WTC11 (cell line): ENCODE measurements around the gene TSPO2. TPM values are rescaled to one million over a fixed set of nuclear protein-coding genes. Genes with fewer than 3 reads are reported as not detected.

Experiments
- ATAC-seq: fragments of 200-7000 bp; cut with Tn5 transposase; 2 replicates; pipeline ENCODE4 v1.10.0; 2021; ENCODE audit warnings: mild to moderate bottlenecking, moderate library complexity
- CTCF ChIA-PET: fragments of 300-600 bp; sonication (Branson Sonifier 250); formaldehyde crosslinking; loops from one replicate; lab custom pipeline; 2021; ENCODE audit warnings: antibody characterized with exemption; lab: Charles Lee
- POLR2A ChIA-PET: fragments of 350-600 bp; sonication (Branson Sonifier 250); formaldehyde crosslinking; loops from one replicate; lab custom pipeline; 2021; ENCODE audit warnings: antibody characterized with exemption; lab: Charles Lee
- DNase-seq: peaks from one replicate; pipeline ENCODE4 v3.0.0; 2021; ENCODE audit warnings: low spot score
- H3K27ac Mint-ChIP-seq: 2 replicates; pipeline ENCODE4 v1.8.0; 2021; ENCODE audit warnings: mixed read lengths
- H3K27me3 Mint-ChIP-seq: 2 replicates; pipeline ENCODE4 v1.8.0; 2021; ENCODE audit warnings: low read depth, mild to moderate bottlenecking, moderate library complexity, mixed read lengths
- H3K36me3 Mint-ChIP-seq: 2 replicates; pipeline ENCODE4 v1.8.0; 2021; ENCODE audit warnings: mixed read lengths
- H3K4me1 Mint-ChIP-seq: 2 replicates; pipeline ENCODE4 v1.8.0; 2022; ENCODE audit warnings: mixed read lengths
- H3K4me3 Mint-ChIP-seq: 2 replicates; pipeline ENCODE4 v1.8.0; 2021; ENCODE audit warnings: mild to moderate bottlenecking, moderate library complexity, mixed read lengths
- H3K9me3 Mint-ChIP-seq: 2 replicates; pipeline ENCODE4 v1.8.0; 2021; ENCODE audit warnings: mixed read lengths
- ATF1 ChIP-seq: sonication (generic); formaldehyde crosslinking; IDR thresholded peaks from 2 replicates; pipeline ENCODE4 v1.8.1; 2023; ENCODE audit warnings: mild to moderate bottlenecking, moderate library complexity, missing genetic modification reagents
- CBFB ChIP-seq: sonication (generic); formaldehyde crosslinking; IDR thresholded peaks from 2 replicates; pipeline ENCODE4 v1.8.1; 2022; ENCODE audit warnings: mild to moderate bottlenecking, low read depth, missing genetic modification reagents
- CREB1 ChIP-seq: sonication (generic); formaldehyde crosslinking; IDR thresholded peaks from 2 replicates; pipeline ENCODE4 v1.8.0; 2023; ENCODE audit warnings: mild to moderate bottlenecking, missing genetic modification reagents
- ELF4 ChIP-seq: sonication (generic); formaldehyde crosslinking; IDR thresholded peaks from 2 replicates; pipeline ENCODE4 v1.8.1; 2022; ENCODE audit warnings: low read depth, mild to moderate bottlenecking, moderate library complexity, missing genetic modification reagents
- ETV6 ChIP-seq: sonication (generic); formaldehyde crosslinking; IDR thresholded peaks from 2 replicates; pipeline ENCODE4 v1.8.1; 2022; ENCODE audit warnings: mild to moderate bottlenecking, missing genetic modification reagents
- FOXK1 ChIP-seq: sonication (generic); formaldehyde crosslinking; IDR thresholded peaks from 2 replicates; pipeline ENCODE4 v1.8.0; 2022; ENCODE audit warnings: mild to moderate bottlenecking, moderate library complexity, missing genetic modification reagents
- GABPB1 ChIP-seq: sonication (generic); formaldehyde crosslinking; IDR thresholded peaks from 2 replicates; pipeline ENCODE4 v1.8.1; 2023; ENCODE audit warnings: mild to moderate bottlenecking, missing genetic modification reagents
- JAZF1 ChIP-seq: fragments of 250-450 bp; sonication (Bioruptor Pico); IDR thresholded peaks from 2 replicates; pipeline ENCODE4 v1.9.0; 2021; ENCODE audit warnings: moderate library complexity, mild to moderate bottlenecking, inconsistent platforms
- JUN ChIP-seq: sonication (generic); formaldehyde crosslinking; IDR thresholded peaks from 2 replicates; pipeline ENCODE4 v1.8.0; 2023; ENCODE audit warnings: mild to moderate bottlenecking, missing genetic modification reagents
- NFYB ChIP-seq: sonication (generic); formaldehyde crosslinking; conservative IDR thresholded peaks from 2 replicates; pipeline ENCODE4 v1.8.0; 2022; ENCODE audit warnings: low read depth, missing genetic modification reagents
- NR3C1 ChIP-seq: sonication (generic); formaldehyde crosslinking; conservative IDR thresholded peaks from 2 replicates; pipeline ENCODE4 v1.8.1; 2023; ENCODE audit warnings: low read depth, mild to moderate bottlenecking, missing genetic modification reagents
- PRRX2 ChIP-seq: fragments of 250-450 bp; sonication (Bioruptor Pico); IDR thresholded peaks from 2 replicates; pipeline ENCODE4 v1.8.0; 2021; ENCODE audit warnings: mild to moderate bottlenecking
- SOX15 ChIP-seq: fragments of 250-450 bp; sonication (Bioruptor Pico); IDR thresholded peaks from 2 replicates; pipeline ENCODE4 v1.9.0; 2021; ENCODE audit warnings: mild to moderate bottlenecking
- TEAD1 ChIP-seq: sonication (generic); formaldehyde crosslinking; IDR thresholded peaks from 2 replicates; pipeline ENCODE4 v1.8.0; 2022; ENCODE audit warnings: mild to moderate bottlenecking, missing genetic modification reagents
- TP53 ChIP-seq: sonication (generic); formaldehyde crosslinking; IDR thresholded peaks from 2 replicates; pipeline ENCODE4 v1.8.1; 2023; ENCODE audit warnings: mild to moderate bottlenecking, missing genetic modification reagents
- ZBTB21 ChIP-seq: sonication (generic); formaldehyde crosslinking; IDR thresholded peaks from 2 replicates; pipeline ENCODE4 v1.8.1; 2023; ENCODE audit warnings: mild to moderate bottlenecking, missing genetic modification reagents, borderline replicate concordance
- ZNF219 ChIP-seq: sonication (generic); formaldehyde crosslinking; IDR thresholded peaks from 2 replicates; pipeline ENCODE4 v1.8.0; 2023; ENCODE audit warnings: missing genetic modification reagents, mild to moderate bottlenecking, borderline replicate concordance
- total RNA-seq: library from RNA; stranded (reverse); gene quantifications from 3 replicates; pipeline ENCODE4 v1.2.3, GENCODE V29; 2021
- TF ChIP-seq, protein P1 (sequence below): sonication (generic); formaldehyde crosslinking; IDR thresholded peaks from 2 replicates; pipeline ENCODE4 v1.8.0; 2022; ENCODE audit warnings: mild to moderate bottlenecking, missing genetic modification reagents
- TF ChIP-seq, protein P2 (sequence below): fragments of 250-450 bp; sonication (Bioruptor Pico); IDR thresholded peaks from 2 replicates; pipeline ENCODE4 v2.1.2; 2022; ENCODE audit warnings: mild to moderate bottlenecking, moderate library complexity
- TF ChIP-seq, protein P3 (sequence below): fragments of 250-450 bp; sonication (Bioruptor Pico); IDR thresholded peaks from 2 replicates; pipeline ENCODE4 v1.8.0; 2021; ENCODE audit warnings: mild to moderate bottlenecking
- TF ChIP-seq, protein P4 (sequence below): sonication (generic); formaldehyde crosslinking; IDR thresholded peaks from 2 replicates; pipeline ENCODE4 v1.8.0; 2022; ENCODE audit warnings: mild to moderate bottlenecking, missing genetic modification reagents
- TF ChIP-seq, protein P5 (sequence below): sonication (generic); formaldehyde crosslinking; IDR thresholded peaks from 2 replicates; pipeline ENCODE4 v1.8.0; 2023; ENCODE audit warnings: missing genetic modification reagents

Gene TSPO2
- total RNA-seq, 1 experiment from 2014 or later, result not detected

DNA sequence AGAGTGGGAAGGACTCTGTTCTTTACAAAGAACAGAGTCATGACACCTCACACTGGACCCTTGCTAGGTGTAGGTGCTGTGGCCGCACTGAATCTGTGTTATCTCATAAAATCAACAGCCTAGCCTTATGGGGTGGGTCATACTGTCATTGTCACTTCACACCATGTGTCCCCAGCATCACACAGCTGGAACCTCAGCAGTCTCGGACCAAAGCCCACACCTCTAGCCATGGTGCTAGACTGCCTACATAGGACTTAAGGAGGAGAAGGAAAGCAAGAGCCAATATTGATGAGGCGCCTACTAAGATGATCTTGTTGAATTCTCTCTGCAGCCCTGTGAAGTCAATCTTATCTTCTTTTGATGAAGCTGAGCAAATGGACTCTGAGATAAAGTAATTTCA lies 34.3 kb upstream of the TSPO2 start:
- Mint-ChIP-seq H3K4me3 (no peak overlapping the region), H3K4me1 (peaks cover 13% of the 10 kb centered on the region), H3K27ac (no peak overlapping the region), H3K36me3 (no peaks in the 10 kb centered on the region), H3K9me3 (peaks cover 7% of the 10 kb centered on the region), H3K27me3 (peaks cover 5% of the 10 kb centered on the region; the same call in 1 of the 2 replicates)
- ATAC-seq (no peak), DNase-seq (no peak)
- ChIA-PET POLR2A (no interaction called here), CTCF (interaction anchor here (1.4 kb wide), 1 partner anchor 19 kb away, joined by 4 read pairs; no protein-coding TSS in a partner anchor)
- no peak for TF ChIP-seq ELF4 (CRISPR knock-in tag)
- TF ChIP-seq NFYB (CRISPR knock-in tag), result no peak
- TF ChIP-seq SOX15, result no peak
- TF ChIP-seq TEAD1 (CRISPR knock-in tag), result no peak
- no peak for TF ChIP-seq FOXK1 (CRISPR knock-in tag)
- no peak for TF ChIP-seq ZNF219 (CRISPR knock-in tag)
- TF ChIP-seq TP53 (CRISPR knock-in tag), result no peak
- TF ChIP-seq, protein P1, sequence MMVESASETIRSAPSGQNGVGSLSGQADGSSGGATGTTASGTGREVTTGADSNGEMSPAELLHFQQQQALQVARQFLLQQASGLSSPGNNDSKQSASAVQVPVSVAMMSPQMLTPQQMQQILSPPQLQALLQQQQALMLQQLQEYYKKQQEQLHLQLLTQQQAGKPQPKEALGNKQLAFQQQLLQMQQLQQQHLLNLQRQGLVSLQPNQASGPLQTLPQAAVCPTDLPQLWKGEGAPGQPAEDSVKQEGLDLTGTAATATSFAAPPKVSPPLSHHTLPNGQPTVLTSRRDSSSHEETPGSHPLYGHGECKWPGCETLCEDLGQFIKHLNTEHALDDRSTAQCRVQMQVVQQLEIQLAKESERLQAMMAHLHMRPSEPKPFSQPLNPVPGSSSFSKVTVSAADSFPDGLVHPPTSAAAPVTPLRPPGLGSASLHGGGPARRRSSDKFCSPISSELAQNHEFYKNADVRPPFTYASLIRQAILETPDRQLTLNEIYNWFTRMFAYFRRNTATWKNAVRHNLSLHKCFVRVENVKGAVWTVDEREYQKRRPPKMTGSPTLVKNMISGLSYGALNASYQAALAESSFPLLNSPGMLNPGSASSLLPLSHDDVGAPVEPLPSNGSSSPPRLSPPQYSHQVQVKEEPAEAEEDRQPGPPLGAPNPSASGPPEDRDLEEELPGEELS, result no peak
- TF ChIP-seq ETV6 (CRISPR knock-in tag), result no peak
- TF ChIP-seq CBFB (CRISPR knock-in tag), result no peak
- no peak for TF ChIP-seq ATF1
- TF ChIP-seq JUN (CRISPR knock-in tag), result no peak
- TF ChIP-seq CREB1 (CRISPR knock-in tag), result no peak
- TF ChIP-seq ZBTB21, result no peak
- TF ChIP-seq, protein P2, sequence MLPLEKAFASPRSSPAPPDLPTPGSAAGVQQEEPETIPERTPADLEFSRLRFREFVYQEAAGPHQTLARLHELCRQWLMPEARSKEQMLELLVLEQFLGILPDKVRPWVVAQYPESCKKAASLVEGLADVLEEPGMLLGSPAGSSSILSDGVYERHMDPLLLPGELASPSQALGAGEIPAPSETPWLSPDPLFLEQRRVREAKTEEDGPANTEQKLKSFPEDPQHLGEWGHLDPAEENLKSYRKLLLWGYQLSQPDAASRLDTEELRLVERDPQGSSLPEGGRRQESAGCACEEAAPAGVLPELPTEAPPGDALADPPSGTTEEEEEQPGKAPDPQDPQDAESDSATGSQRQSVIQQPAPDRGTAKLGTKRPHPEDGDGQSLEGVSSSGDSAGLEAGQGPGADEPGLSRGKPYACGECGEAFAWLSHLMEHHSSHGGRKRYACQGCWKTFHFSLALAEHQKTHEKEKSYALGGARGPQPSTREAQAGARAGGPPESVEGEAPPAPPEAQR (CRISPR knock-in tag), result no peak

DNA sequence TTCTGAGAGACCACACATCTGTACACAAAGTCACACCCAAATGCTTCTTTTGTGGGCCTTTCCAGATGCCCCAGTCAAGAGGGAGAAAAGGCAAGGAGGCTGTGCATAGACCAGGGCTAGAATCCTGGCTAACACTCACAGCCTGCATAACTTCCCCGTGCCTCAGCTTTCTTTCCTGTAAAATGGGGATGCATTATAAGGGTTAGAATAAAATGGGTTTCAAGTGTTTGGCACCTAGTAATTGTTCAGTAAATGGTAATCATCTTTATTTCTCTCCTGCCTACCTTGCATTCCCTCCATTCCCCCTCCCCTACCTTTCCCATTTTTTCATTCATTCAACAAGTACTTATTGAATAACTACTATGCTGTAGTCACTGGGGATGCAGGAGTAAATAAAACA lies 32.6 kb upstream of the TSPO2 start:
- Mint-ChIP-seq H3K4me3 (no peak overlapping the region), H3K27me3 (no peaks in the 10 kb centered on the region; the same call in 1 of the 2 replicates), H3K4me1 (peaks cover 13% of the 10 kb centered on the region), H3K27ac (no peak overlapping the region), H3K36me3 (no peaks in the 10 kb centered on the region), H3K9me3 (peaks cover 7% of the 10 kb centered on the region)
- TF ChIP-seq PRRX2 (no peak), JAZF1 (CRISPR knock-in tag) (no peak)
- TF ChIP-seq, protein P3, sequence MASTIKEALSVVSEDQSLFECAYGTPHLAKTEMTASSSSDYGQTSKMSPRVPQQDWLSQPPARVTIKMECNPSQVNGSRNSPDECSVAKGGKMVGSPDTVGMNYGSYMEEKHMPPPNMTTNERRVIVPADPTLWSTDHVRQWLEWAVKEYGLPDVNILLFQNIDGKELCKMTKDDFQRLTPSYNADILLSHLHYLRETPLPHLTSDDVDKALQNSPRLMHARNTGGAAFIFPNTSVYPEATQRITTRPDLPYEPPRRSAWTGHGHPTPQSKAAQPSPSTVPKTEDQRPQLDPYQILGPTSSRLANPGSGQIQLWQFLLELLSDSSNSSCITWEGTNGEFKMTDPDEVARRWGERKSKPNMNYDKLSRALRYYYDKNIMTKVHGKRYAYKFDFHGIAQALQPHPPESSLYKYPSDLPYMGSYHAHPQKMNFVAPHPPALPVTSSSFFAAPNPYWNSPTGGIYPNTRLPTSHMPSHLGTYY (CRISPR knock-in tag), result no peak
- POLR2A ChIA-PET, result no interaction called here
- no peak for DNase-seq
- CTCF ChIA-PET, result interaction anchor here (1.4 to 1.5 kb wide), 2 partner anchors 11 to 18 kb away, joined by 3 to 4 read pairs; no protein-coding TSS in a partner anchor
- ATAC-seq, result no peak

DNA sequence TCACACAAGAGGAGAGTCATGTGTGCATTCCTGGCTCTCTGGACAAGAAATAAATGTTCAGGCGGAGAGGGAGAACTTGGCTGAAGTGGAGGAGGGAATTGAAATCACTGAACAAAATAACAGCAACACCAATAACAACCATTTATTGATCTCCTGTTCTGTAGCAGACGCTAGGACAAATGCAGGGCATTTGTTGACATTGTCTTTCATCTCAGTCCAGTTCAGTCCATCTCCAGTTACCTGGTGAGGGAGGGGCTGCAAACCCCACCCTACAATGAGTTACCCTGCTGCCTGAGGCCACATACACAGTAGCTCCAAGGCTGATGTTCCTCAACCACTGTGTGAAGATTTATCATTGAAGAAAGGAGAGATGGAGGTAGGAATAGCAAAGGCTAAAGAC lies 30.6 kb upstream of the TSPO2 start:
- POLR2A ChIA-PET, result no interaction called here
- no peak for DNase-seq
- H3K27me3 Mint-ChIP-seq, result no peaks in the 10 kb centered on the region; the same call in 1 of the 2 replicates
- ATAC-seq, result no peak
- no peak for TF ChIP-seq GABPB1 (CRISPR knock-in tag)
- no peak for TF ChIP-seq NR3C1 (CRISPR knock-in tag)
- TF ChIP-seq, protein P4, sequence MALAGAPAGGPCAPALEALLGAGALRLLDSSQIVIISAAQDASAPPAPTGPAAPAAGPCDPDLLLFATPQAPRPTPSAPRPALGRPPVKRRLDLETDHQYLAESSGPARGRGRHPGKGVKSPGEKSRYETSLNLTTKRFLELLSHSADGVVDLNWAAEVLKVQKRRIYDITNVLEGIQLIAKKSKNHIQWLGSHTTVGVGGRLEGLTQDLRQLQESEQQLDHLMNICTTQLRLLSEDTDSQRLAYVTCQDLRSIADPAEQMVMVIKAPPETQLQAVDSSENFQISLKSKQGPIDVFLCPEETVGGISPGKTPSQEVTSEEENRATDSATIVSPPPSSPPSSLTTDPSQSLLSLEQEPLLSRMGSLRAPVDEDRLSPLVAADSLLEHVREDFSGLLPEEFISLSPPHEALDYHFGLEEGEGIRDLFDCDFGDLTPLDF (CRISPR knock-in tag), result no peak
- TF ChIP-seq, protein P5, sequence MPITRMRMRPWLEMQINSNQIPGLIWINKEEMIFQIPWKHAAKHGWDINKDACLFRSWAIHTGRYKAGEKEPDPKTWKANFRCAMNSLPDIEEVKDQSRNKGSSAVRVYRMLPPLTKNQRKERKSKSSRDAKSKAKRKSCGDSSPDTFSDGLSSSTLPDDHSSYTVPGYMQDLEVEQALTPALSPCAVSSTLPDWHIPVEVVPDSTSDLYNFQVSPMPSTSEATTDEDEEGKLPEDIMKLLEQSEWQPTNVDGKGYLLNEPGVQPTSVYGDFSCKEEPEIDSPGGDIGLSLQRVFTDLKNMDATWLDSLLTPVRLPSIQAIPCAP (CRISPR knock-in tag), result no peak
- TF ChIP-seq, all 79 proteins: peak for 0
- Mint-ChIP-seq H3K4me3 (no peak overlapping the region), H3K4me1 (peaks cover 7% of the 10 kb centered on the region; the same call in 1 of the 2 replicates), H3K27ac (no peak overlapping the region), H3K36me3 (no peaks in the 10 kb centered on the region), H3K9me3 (peaks cover 13% of the 10 kb centered on the region)
- CTCF ChIA-PET, result interaction anchor here (1.3 kb wide), 1 partner anchor 16 kb away, joined by 3 read pairs; no protein-coding TSS in a partner anchor
